RPMI7951 (cell line): Measurements from ENCODE around the gene RNASEH2A. TPM values are rescaled to one million over a fixed set of nuclear protein-coding genes. Genes with fewer than 3 reads are reported as not detected.

ENCODE experiments used
- DNase-seq: peaks from one replicate; pipeline ENCODE4 v3.0.0-alpha.2; 2012; ENCODE audit warnings: low read depth
- total RNA-seq: library from RNA; depleted of rRNA; stranded (reverse); fragments of >200 nt; shearing (Covaris generic); gene quantifications from 2 replicates; pipeline ENCODE4 v1.2.3, GENCODE V29; 2014

The RNASEH2A gene
- total RNA-seq, 1 experiment from 2014 or later = 99.1 TPM

GRCh38 chr19:12782424-12783290 is 23.7 kb upstream of the RNASEH2A start:
- DNase-seq = peak; percentile 82

- DNase-seq = no peak
Observed at GRCh38 chr19:12783291-12783848, 23.0 kb upstream of the RNASEH2A start.

GRCh38 chr19:12783849-12784393 is 22.5 kb upstream of the RNASEH2A start:
- no peak for DNase-seq

- DNase-seq = no peak
Observed at GRCh38 chr19:12784394-12784870, 22.0 kb upstream of the RNASEH2A start.

- no peak for DNase-seq
Observed at GRCh38 chr19:12784871-12785430, 21.4 kb upstream of the RNASEH2A start.

- DNase-seq = no peak
Observed at GRCh38 chr19:12785431-12786031, 20.9 kb upstream of the RNASEH2A start.

GRCh38 chr19:12786141-12786870 is 20.1 kb upstream of the RNASEH2A start:
- DNase-seq = peak; percentile 46

GRCh38 chr19:12786952-12787351 is 19.4 kb upstream of the RNASEH2A start:
- DNase-seq = no peak

GRCh38 chr19:12787458-12787857 is 18.9 kb upstream of the RNASEH2A start:
- DNase-seq = no peak

GRCh38 chr19:12788042-12788681 is 18.2 kb upstream of the RNASEH2A start:
- DNase-seq = no peak

- peak; percentile 83 for DNase-seq
Observed at GRCh38 chr19:12788682-12789097, 17.7 kb upstream of the RNASEH2A start.

GRCh38 chr19:12789098-12789903 is 17.1 kb upstream of the RNASEH2A start:
- DNase-seq = no peak

- peak; percentile 97 for DNase-seq
Observed at GRCh38 chr19:12789904-12790619, 16.3 kb upstream of the RNASEH2A start.

GRCh38 chr19:12790628-12791344 is 15.6 kb upstream of the RNASEH2A start:
- no peak for DNase-seq

- DNase-seq = peak; percentile 97
Observed at GRCh38 chr19:12791345-12792050, 14.9 kb upstream of the RNASEH2A start, which contains the start of gene JUNB. JUNB (plus strand) TSS chr19:12791486; CDS start chr19:12791772, 286 bp downstream.

GRCh38 chr19:12792051-12792852 is 14.1 kb upstream of the RNASEH2A start:
- peak; percentile 64 for DNase-seq

- DNase-seq = no peak
Observed at GRCh38 chr19:12792853-12793289, 13.5 kb upstream of the RNASEH2A start.
